GM21723 (cell line): ENCODE results near the gene FADS3.

ENCODE experiments used
- ATAC-seq: cut with Tn5 transposase; IDR thresholded peaks from one replicate; pipeline ENCODE4 v1.9.1; 2021; ENCODE audit warnings: mild to moderate bottlenecking, moderate library complexity; ENCODE audit not compliant: unreplicated experiment

The FADS3 gene

GRCh38 chr11:61900251-61900650 is 8.9 kb upstream of the FADS3 start:
- ATAC-seq, result no peak

GRCh38 chr11:61899146-61899841 is 7.9 kb upstream of the FADS3 start:
- peak; percentile 70 for ATAC-seq

- no peak for ATAC-seq
These were observed 6.9 kb upstream of the FADS3 start for GRCh38 chr11:61898247-61898582.

GRCh38 chr11:61897387-61898246 is 6.3 kb upstream of the FADS3 start:
- no peak for ATAC-seq

- ATAC-seq, result no peak
These were observed 5.5 kb upstream of the FADS3 start for GRCh38 chr11:61896665-61897386.

GRCh38 chr11:61895718-61896059 is 4.3 kb upstream of the FADS3 start:
- ATAC-seq, result no peak

- ATAC-seq, result no peak
These were observed 3.8 kb upstream of the FADS3 start for GRCh38 chr11:61895046-61895717.

GRCh38 chr11:61893981-61894380 is 2.6 kb upstream of the FADS3 start:
- ATAC-seq, result no peak

GRCh38 chr11:61892085-61892370 is 683 bp upstream of the FADS3 start:
- peak; percentile 36 for ATAC-seq

GRCh38 chr11:61890529-61891330 is 615 bp downstream of the FADS3 start:
- peak; percentile 21 for ATAC-seq

- ATAC-seq, result no peak
These were observed 1.5 kb downstream of the FADS3 start for GRCh38 chr11:61889831-61890230.

- ATAC-seq, result no peak
These were observed 2.8 kb downstream of the FADS3 start for GRCh38 chr11:61888590-61888989.

GRCh38 chr11:61887839-61888494 is 3.4 kb downstream of the FADS3 start:
- no peak for ATAC-seq

GRCh38 chr11:61886643-61887042 is 4.7 kb downstream of the FADS3 start:
- no peak for ATAC-seq

- ATAC-seq, result no peak
These were observed 5.4 kb downstream of the FADS3 start for GRCh38 chr11:61885784-61886580.

GRCh38 chr11:61885166-61885778 is 6.1 kb downstream of the FADS3 start:
- ATAC-seq, result no peak

GRCh38 chr11:61883947-61884346 is 7.4 kb downstream of the FADS3 start:
- no peak for ATAC-seq

GRCh38 chr11:61883327-61883726 is 8.0 kb downstream of the FADS3 start:
- no peak for ATAC-seq

GRCh38 chr11:61882879-61883278 is 8.5 kb downstream of the FADS3 start:
- ATAC-seq, result no peak
